OCI-LY3 (cell line): ENCODE results near the gene HRH3.

Source experiments
- H2AFZ ChIP-seq: fragments of 200-600, 300-600 bp; shearing (Covaris generic); 2 replicates; pipeline ENCODE4 v1.6.0; 2014; ENCODE audit warnings: antibody characterized with exemption, low read depth, low read length
- H3K27ac ChIP-seq: fragments of 200-600, 300-600 bp; sonication (generic); 2 replicates; pipeline ENCODE4 v1.5.1; 2014; ENCODE audit warnings: mild to moderate bottlenecking, low read length, moderate library complexity, mixed read lengths
- H3K27me3 ChIP-seq: fragments of 200-600, 300-600 bp; sonication (generic); 2 replicates; pipeline ENCODE4 v1.6.1; 2014; ENCODE audit warnings: low read depth, low read length, mixed read lengths
- H3K36me3 ChIP-seq: fragments of 200-600, 300-600 bp; sonication (generic); replicated peaks from 2 replicates; pipeline ENCODE3; 2014; ENCODE audit warnings: low read depth, low read length, mixed read lengths
- H3K4me1 ChIP-seq: fragments of 300-600, 200-600 bp; sonication (generic); 2 replicates; pipeline ENCODE4 v1.6.1; 2014; ENCODE audit warnings: low read length, mixed read lengths
- H3K4me2 ChIP-seq: fragments of 200-600, 300-600 bp; sonication (generic); 2 replicates; pipeline ENCODE4 v1.6.1; 2014; ENCODE audit warnings: low read length, mixed read lengths
- H3K4me3 ChIP-seq: fragments of 300-600, 200-600 bp; sonication (generic); 2 replicates; pipeline ENCODE4 v1.5.1; 2014; ENCODE audit warnings: antibody characterized with exemption, mild to moderate bottlenecking, low read length, moderate library complexity
- H3K79me2 ChIP-seq: fragments of 300-600, 200-600 bp; shearing (Covaris generic); 2 replicates; pipeline ENCODE4 v1.6.1; 2014; ENCODE audit warnings: mild to moderate bottlenecking, low read length, mixed read lengths
- H3K9ac ChIP-seq: fragments of 300-600, 200-600 bp; shearing (Covaris generic); 2 replicates; pipeline ENCODE4 v1.6.0; 2014; ENCODE audit warnings: mild to moderate bottlenecking, low read length, moderate library complexity
- H3K9me3 ChIP-seq: fragments of 200-600, 300-600 bp; shearing (Covaris generic); 2 replicates; pipeline ENCODE4 v1.6.1; 2014; ENCODE audit warnings: low read length, mixed read lengths; ENCODE audit not compliant: insufficient read depth
- H4K20me1 ChIP-seq: fragments of 200-600, 300-600 bp; sonication (generic); 2 replicates; pipeline ENCODE4 v1.6.1; 2016; ENCODE audit warnings: low read length, mixed read lengths; ENCODE audit not compliant: insufficient read depth
- CTCF ChIP-seq: fragments of 200-600, 300-600 bp; sonication (generic); IDR thresholded peaks from 2 replicates; pipeline ENCODE4 v1.5.1; 2014; ENCODE audit warnings: antibody characterized with exemption, low read length, low read depth
- EZH2phosphoT487 ChIP-seq: fragments of 200-600 bp; shearing (Covaris generic); IDR thresholded peaks from 2 replicates; pipeline ENCODE4 v1.6.1; 2018; ENCODE audit warnings: antibody characterized with exemption, mixed run types, low read depth

The HRH3 gene

GRCh38 chr20:62237801-62238568 lies 17.9 kb upstream of the HRH3 start, which contains the start of gene OSBPL2:
TSS of gene OSBPL2 (plus strand) at chr20:62238521. CDS start at chr20:62256185, 17,664 bp downstream.
- H3K4me2 ChIP-seq: peak within 1 kb of the TSS; percentile 88
- TF ChIP-seq CTCF (no peak), EZH2phosphoT487 (no peak)
- H3K36me3 ChIP-seq: peaks cover 4% of the 10 kb centered on the region
- H4K20me1 ChIP-seq: peaks cover 31% of the 10 kb centered on the region; the same call in 1 of the 2 replicates
- peaks cover 41% of the 10 kb centered on the region for H3K79me2 ChIP-seq
- H3K27ac ChIP-seq: peak within 1 kb of the TSS; percentile 24; the same call in 1 of the 2 replicates
- no peaks in the 10 kb centered on the region for H3K27me3 ChIP-seq
- peak within 1 kb of the TSS; percentile 92 for H2AFZ ChIP-seq
- H3K4me3 ChIP-seq: peak within 1 kb of the TSS; percentile 88
- peak within 1 kb of the TSS; percentile 76 for H3K9ac ChIP-seq
- H3K9me3 ChIP-seq: no peaks in the 10 kb centered on the region
- H3K4me1 ChIP-seq: peaks cover 10% of the 10 kb centered on the region

- peak overlapping the region; percentile 33; the same call in 1 of the 2 replicates for H3K9ac ChIP-seq
- H3K4me1 ChIP-seq: peaks cover 10% of the 10 kb centered on the region
- H3K4me3 ChIP-seq: peak overlapping the region; percentile 79
- H3K36me3 ChIP-seq: peaks cover 4% of the 10 kb centered on the region
- peaks cover 26% of the 10 kb centered on the region; the same call in 1 of the 2 replicates for H4K20me1 ChIP-seq
- H3K9me3 ChIP-seq: no peaks in the 10 kb centered on the region
- H3K27me3 ChIP-seq: no peaks in the 10 kb centered on the region
- H3K4me2 ChIP-seq: peak overlapping the region; percentile 88
- peak overlapping the region; percentile 92 for H2AFZ ChIP-seq
- H3K79me2 ChIP-seq: peaks cover 36% of the 10 kb centered on the region
- H3K27ac ChIP-seq: no peak overlapping the region
- TF ChIP-seq CTCF (no peak), EZH2phosphoT487 (no peak)
Observed at GRCh38 chr20:62237514-62237800, 17.4 kb upstream of the HRH3 start.

- Histone ChIP-seq H4K20me1 (peaks cover 20% of the 10 kb centered on the region; the same call in 1 of the 2 replicates), H3K27me3 (no peaks in the 10 kb centered on the region), H3K79me2 (peaks cover 31% of the 10 kb centered on the region), H3K36me3 (peaks cover 4% of the 10 kb centered on the region), H3K27ac (no peak overlapping the region), H3K9me3 (no peaks in the 10 kb centered on the region), H3K4me2 (peak overlapping the region; percentile 88; the same call in 1 of the 2 replicates), H3K4me1 (peaks cover 10% of the 10 kb centered on the region), H2AFZ (peak overlapping the region; percentile 92; the same call in 1 of the 2 replicates), H3K9ac (no peak overlapping the region), H3K4me3 (no peak overlapping the region)
- TF ChIP-seq EZH2phosphoT487: no peak
- no peak for TF ChIP-seq CTCF
Observed at GRCh38 chr20:62236766-62237513, 16.9 kb upstream of the HRH3 start.

- H3K9ac ChIP-seq: no peak overlapping the region
- H3K27me3 ChIP-seq: no peaks in the 10 kb centered on the region
- no peak overlapping the region for H3K27ac ChIP-seq
- H3K79me2 ChIP-seq: peaks cover 24% of the 10 kb centered on the region
- no peak overlapping the region for H2AFZ ChIP-seq
- H3K9me3 ChIP-seq: no peaks in the 10 kb centered on the region
- H3K4me1 ChIP-seq: peaks cover 10% of the 10 kb centered on the region
- no peak for TF ChIP-seq CTCF
- no peak for TF ChIP-seq EZH2phosphoT487
- no peak overlapping the region for H3K4me2 ChIP-seq
- H3K4me3 ChIP-seq: no peak overlapping the region
- peaks cover 4% of the 10 kb centered on the region for H3K36me3 ChIP-seq
- peaks cover 14% of the 10 kb centered on the region; the same call in 1 of the 2 replicates for H4K20me1 ChIP-seq
Observed at GRCh38 chr20:62236200-62236599, 16.1 kb upstream of the HRH3 start.
